Neural cell (in vitro differentiated cells): ENCODE measurements around the gene MSANTD4. TPM values are rescaled to one million over a fixed set of nuclear protein-coding genes. Genes with fewer than 3 reads are reported as not detected.

ENCODE experiments used
- H2AFZ ChIP-seq: fragments of 200-600, 300-800 bp; sonication (generic), shearing (Covaris generic); 2 replicates; pipeline ENCODE4 v1.6.0; 2014; ENCODE audit warnings: low read depth, mild to moderate bottlenecking, antibody characterized with exemption, low read length, moderate library complexity
- H3F3A ChIP-seq: fragments of 200-600 bp; shearing (Covaris generic); 2 replicates; pipeline ENCODE4 v1.6.1; 2016; ENCODE audit warnings: mild to moderate bottlenecking, moderate library complexity, mixed read lengths, antibody characterized with exemption, low read length; ENCODE audit not compliant: insufficient read depth, poor library complexity, severe bottlenecking
- H3K27ac ChIP-seq: fragments of 200-600, 300-800 bp; sonication (generic), shearing (Covaris generic); 2 replicates; pipeline ENCODE4 v1.5.1; 2014; ENCODE audit warnings: mild to moderate bottlenecking, low read length, moderate library complexity
- H3K27me3 ChIP-seq: fragments of 300-800, 200-600 bp; sonication (generic), shearing (Covaris generic); 2 replicates; pipeline ENCODE4 v1.6.0; 2014; ENCODE audit warnings: mild to moderate bottlenecking, low read depth, low read length, moderate library complexity; ENCODE audit not compliant: insufficient read depth
- H3K36me3 ChIP-seq: fragments of 300-800, 200-600 bp; sonication (generic), shearing (Covaris generic); 2 replicates; pipeline ENCODE4 v1.5.1; 2014; ENCODE audit warnings: mild to moderate bottlenecking, antibody characterized with exemption, low read length, moderate library complexity; ENCODE audit not compliant: insufficient read depth
- H3K4me2 ChIP-seq: fragments of 300-800, 200-600 bp; sonication (generic), shearing (Covaris generic); 2 replicates; pipeline ENCODE4 v1.6.0; 2014; ENCODE audit warnings: mild to moderate bottlenecking, low read length
- H3K4me3 ChIP-seq: fragments of 300-800, 200-600 bp; sonication (generic), shearing (Covaris generic); 2 replicates; pipeline ENCODE4 v1.5.1; 2014; ENCODE audit warnings: mild to moderate bottlenecking, low read length, moderate library complexity
- H3K79me2 ChIP-seq: fragments of 200-600 bp; shearing (Covaris generic); replicated peaks from 2 replicates; pipeline ENCODE4 v1.6.0; 2014; ENCODE audit warnings: mild to moderate bottlenecking, low read length, moderate library complexity; ENCODE audit not compliant: insufficient read depth
- H3K9ac ChIP-seq: fragments of 300-800, 200-600 bp; sonication (generic), shearing (Covaris generic); 2 replicates; pipeline ENCODE4 v1.6.1; 2016; ENCODE audit warnings: mild to moderate bottlenecking, low read length, mixed read lengths
- H3K9me2 ChIP-seq: fragments of 200-600 bp; shearing (Covaris generic); 2 replicates; pipeline ENCODE4 v1.6.1; 2016; ENCODE audit warnings: mild to moderate bottlenecking, low read length, mixed read lengths; ENCODE audit not compliant: insufficient read depth
- H3K9me3 ChIP-seq: fragments of 200-600, 300-800 bp; sonication (generic), shearing (Covaris generic); 2 replicates; pipeline ENCODE4 v1.6.1; 2016; ENCODE audit warnings: mild to moderate bottlenecking, mixed run types, low read length, moderate library complexity, mixed read lengths
- H4K20me1 ChIP-seq: fragments of 200-600 bp; shearing (Covaris generic); 2 replicates; pipeline ENCODE4 v1.6.1; 2016; ENCODE audit warnings: mild to moderate bottlenecking, mixed run types; ENCODE audit not compliant: insufficient read depth
- CTCF ChIP-seq: fragments of 450-650 bp; IDR thresholded peaks from 2 replicates; pipeline ENCODE4 v1.5.1; 2014; ENCODE audit warnings: antibody characterized with exemption, mild to moderate bottlenecking, moderate library complexity; ENCODE audit not compliant: poor library complexity, severe bottlenecking
- EP300 ChIP-seq: fragments of 450-650 bp; conservative IDR thresholded peaks from 2 replicates; pipeline ENCODE4 v1.6.1; 2014; ENCODE audit warnings: antibody characterized with exemption, mild to moderate bottlenecking, moderate library complexity; ENCODE audit not compliant: poor library complexity, severe bottlenecking
- EZH2 ChIP-seq: fragments of 200-600, 300-800 bp; shearing (Covaris generic), sonication (generic); IDR thresholded peaks from 2 replicates; pipeline ENCODE4 v1.6.1; 2014; ENCODE audit warnings: antibody characterized with exemption, low read length, borderline replicate concordance, mild to moderate bottlenecking; ENCODE audit not compliant: insufficient read depth, poor library complexity, severe bottlenecking
- MXI1 ChIP-seq: fragments of 450-650 bp; conservative IDR thresholded peaks from 2 replicates; pipeline ENCODE4 v1.6.1; 2014; ENCODE audit warnings: antibody characterized with exemption, mild to moderate bottlenecking; ENCODE audit not compliant: poor library complexity, severe bottlenecking
- RAD21 ChIP-seq: fragments of 450-650 bp; conservative IDR thresholded peaks from 2 replicates; pipeline ENCODE4 v1.6.1; 2014; ENCODE audit warnings: antibody characterized with exemption, mild to moderate bottlenecking, moderate library complexity
- REST ChIP-seq: IDR thresholded peaks from 2 replicates; pipeline ENCODE4 v1.6.1; 2012; ENCODE audit warnings: borderline replicate concordance
- SMC3 ChIP-seq: fragments of 450-650 bp; conservative IDR thresholded peaks from 2 replicates; pipeline ENCODE4 v1.6.1; 2014; ENCODE audit warnings: antibody characterized with exemption, mild to moderate bottlenecking, moderate library complexity; ENCODE audit not compliant: poor library complexity
- TAF1 ChIP-seq: IDR thresholded peaks from 2 replicates; pipeline ENCODE4 v1.6.1; 2012; ENCODE audit warnings: low read depth
- polyA plus RNA-seq: library from polyadenylated mRNA; depleted of rRNA; stranded (reverse); fragments of >200 nt; gene quantifications from 2 replicates; pipeline ENCODE4 v1.2.3, GENCODE V29; 2014

The MSANTD4 gene
- polyA plus RNA-seq, 1 donor from 2014 or later: 48.4 TPM

DNA sequence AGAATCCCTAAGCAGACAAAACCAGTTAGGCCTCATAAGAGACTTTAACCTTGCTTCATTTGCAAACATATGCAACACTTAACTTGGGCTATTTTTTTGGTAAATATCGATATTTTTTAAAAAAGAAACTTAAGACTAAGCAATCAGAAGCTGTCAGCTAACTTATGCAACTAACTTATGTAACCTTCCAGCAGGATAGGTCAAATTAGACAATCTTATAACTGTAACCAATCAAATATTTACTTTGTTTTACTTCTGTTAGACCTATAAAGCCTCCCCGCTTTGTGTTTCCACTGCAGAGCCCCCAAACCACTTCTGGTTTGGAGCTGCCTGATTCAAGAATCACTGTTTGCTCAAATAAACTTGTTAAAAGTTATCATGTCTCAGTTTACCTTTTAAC is 8.0 kb downstream of the MSANTD4 start:
- Histone ChIP-seq H3K9me3 (no peaks in the 10 kb centered on the region), H3K4me2 (peak overlapping the region; percentile 9), H2AFZ (no peak overlapping the region), H4K20me1 (no peaks in the 10 kb centered on the region), H3K4me3 (no peak overlapping the region), H3K36me3 (peaks cover 6% of the 10 kb centered on the region), H3K9ac (no peak overlapping the region), H3K27me3 (no peaks in the 10 kb centered on the region), H3F3A (no peaks in the 10 kb centered on the region), H3K27ac (no peak overlapping the region), H3K79me2 (peaks cover 47% of the 10 kb centered on the region), H3K9me2 (no peaks in the 10 kb centered on the region)
- TF ChIP-seq TAF1: no peak
- no peak for TF ChIP-seq SMC3
- TF ChIP-seq CTCF: no peak
- TF ChIP-seq REST: no peak
- TF ChIP-seq EP300: no peak

DNA sequence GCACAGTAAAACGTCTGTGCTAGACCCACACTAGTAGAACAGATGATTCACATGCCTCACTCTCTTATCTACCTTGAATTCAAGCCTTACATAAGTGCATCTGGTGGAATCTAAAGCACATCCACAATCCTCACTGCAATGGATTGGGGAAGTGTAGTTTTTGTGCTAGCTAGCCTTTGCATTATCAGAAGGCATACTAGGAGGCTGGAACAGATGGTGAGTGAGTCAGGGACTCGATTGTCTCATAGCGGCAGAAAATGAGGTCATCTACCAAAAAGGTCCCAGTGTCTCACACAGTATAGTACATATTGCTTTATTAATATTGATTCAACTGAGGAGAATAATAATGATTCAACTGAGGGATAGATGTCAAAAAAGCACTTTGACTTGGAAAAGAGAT is 9.3 kb downstream of the MSANTD4 start:
- Histone ChIP-seq H3K79me2 (peaks cover 37% of the 10 kb centered on the region), H3K27ac (no peak overlapping the region), H3F3A (no peaks in the 10 kb centered on the region), H3K36me3 (peaks cover 11% of the 10 kb centered on the region), H3K9ac (no peak overlapping the region), H3K9me3 (no peaks in the 10 kb centered on the region), H3K9me2 (no peaks in the 10 kb centered on the region), H3K4me3 (no peak overlapping the region), H4K20me1 (no peaks in the 10 kb centered on the region), H3K27me3 (no peaks in the 10 kb centered on the region), H2AFZ (no peak overlapping the region), H3K4me2 (no peak overlapping the region)
- TF ChIP-seq MXI1 (no peak), TAF1 (no peak), RAD21 (no peak), EP300 (no peak), SMC3 (no peak), CTCF (no peak), REST (no peak), EZH2 (no peak)
